Ishikawa (cell line): ENCODE results near the gene ZNF263.

Experiments
- CEBPB ChIP-seq: IDR thresholded peaks from 2 replicates; pipeline ENCODE4 v1.6.1; 2012
- CREB1 ChIP-seq: IDR thresholded peaks from 2 replicates; pipeline ENCODE4 v1.6.1; 2012; ENCODE audit warnings: low read depth
- EGR1 ChIP-seq: IDR thresholded peaks from 2 replicates; pipeline ENCODE4 v1.6.1; 2012
- EP300 ChIP-seq: IDR thresholded peaks from 2 replicates; pipeline ENCODE4 v1.6.1; 2012; ENCODE audit warnings: borderline replicate concordance
- FOXM1 ChIP-seq: IDR thresholded peaks from 2 replicates; pipeline ENCODE4 v1.6.1; 2012; ENCODE audit warnings: low read depth, borderline replicate concordance
- NFIC ChIP-seq: IDR thresholded peaks from 2 replicates; pipeline ENCODE4 v1.6.1; 2012
- RAD21 ChIP-seq: IDR thresholded peaks from 2 replicates; pipeline ENCODE4 v1.6.1; 2012; ENCODE audit warnings: low read depth
- TAF1 ChIP-seq: IDR thresholded peaks from 2 replicates; pipeline ENCODE4 v1.6.1; 2012; ENCODE audit warnings: low read depth, mild to moderate bottlenecking
- TCF12 ChIP-seq: IDR thresholded peaks from 2 replicates; pipeline ENCODE4 v1.6.1; 2012; ENCODE audit warnings: low read depth
- TEAD4 ChIP-seq: IDR thresholded peaks from 2 replicates; pipeline ENCODE4 v1.6.1; 2012
- YY1 ChIP-seq: IDR thresholded peaks from 2 replicates; pipeline ENCODE4 v1.6.1; 2012; ENCODE audit warnings: low read depth
- ZBTB7A ChIP-seq: IDR thresholded peaks from 2 replicates; pipeline ENCODE4 v1.6.1; 2012; ENCODE audit warnings: low read depth
- TF ChIP-seq, protein P1 (sequence below): IDR thresholded peaks from 2 replicates; pipeline ENCODE4 v1.6.1; 2012; ENCODE audit warnings: low read depth, mild to moderate bottlenecking
- TF ChIP-seq, protein P2 (sequence below): IDR thresholded peaks from 2 replicates; pipeline ENCODE4 v1.6.1; 2012
- TF ChIP-seq, protein P3 (sequence below): IDR thresholded peaks from 2 replicates; pipeline ENCODE4 v1.6.1; 2012

The ZNF263 gene

DNA sequence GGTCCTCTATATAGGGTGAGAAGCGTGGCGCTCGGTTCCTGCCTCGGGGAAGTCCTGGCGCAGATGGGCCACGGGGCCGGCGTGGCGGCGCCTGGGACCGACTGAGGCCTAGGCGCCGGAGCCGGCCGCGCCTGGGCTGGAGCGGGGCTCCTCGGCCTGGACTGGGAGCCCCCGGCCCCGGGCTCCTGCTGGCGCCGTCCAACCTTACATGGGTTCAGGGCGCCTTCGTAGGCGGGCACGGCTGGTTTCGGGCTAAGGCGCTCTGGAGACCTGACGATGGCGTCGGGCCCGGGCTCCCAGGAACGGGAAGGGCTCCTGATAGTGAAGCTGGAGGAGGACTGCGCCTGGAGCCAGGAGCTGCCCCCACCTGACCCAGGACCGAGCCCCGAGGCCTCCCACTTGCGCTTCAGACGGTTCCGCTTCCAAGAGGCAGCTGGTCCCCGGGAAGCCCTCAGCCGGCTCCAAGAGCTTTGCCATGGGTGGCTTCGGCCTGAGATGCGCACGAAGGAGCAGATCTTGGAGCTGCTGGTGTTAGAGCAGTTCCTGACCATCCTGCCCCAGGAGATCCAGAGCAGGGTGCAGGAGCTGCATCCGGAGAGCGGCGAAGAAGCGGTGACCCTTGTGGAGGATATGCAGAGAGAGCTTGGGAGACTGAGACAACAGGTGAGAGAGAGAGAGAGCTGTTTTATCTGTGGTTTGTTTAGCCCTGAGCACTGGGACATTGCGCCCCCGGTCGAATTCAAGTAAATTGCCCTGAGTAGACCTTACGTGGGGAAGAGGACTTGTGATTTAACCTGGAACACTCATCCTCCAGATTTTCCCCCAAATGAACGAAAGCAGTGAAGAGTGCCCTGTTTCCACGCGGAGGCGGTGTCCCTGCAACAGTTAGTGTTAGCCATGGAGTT lies 504 bp downstream of the ZNF263 start:
- TF ChIP-seq NFIC = no peak
- TF ChIP-seq ZBTB7A = no peak
- TF ChIP-seq EP300 = no peak
- TF ChIP-seq TAF1 = peak; percentile 50; the same call in 1 of the 2 replicates
- TF ChIP-seq RAD21 = no peak
- TF ChIP-seq, protein P1, sequence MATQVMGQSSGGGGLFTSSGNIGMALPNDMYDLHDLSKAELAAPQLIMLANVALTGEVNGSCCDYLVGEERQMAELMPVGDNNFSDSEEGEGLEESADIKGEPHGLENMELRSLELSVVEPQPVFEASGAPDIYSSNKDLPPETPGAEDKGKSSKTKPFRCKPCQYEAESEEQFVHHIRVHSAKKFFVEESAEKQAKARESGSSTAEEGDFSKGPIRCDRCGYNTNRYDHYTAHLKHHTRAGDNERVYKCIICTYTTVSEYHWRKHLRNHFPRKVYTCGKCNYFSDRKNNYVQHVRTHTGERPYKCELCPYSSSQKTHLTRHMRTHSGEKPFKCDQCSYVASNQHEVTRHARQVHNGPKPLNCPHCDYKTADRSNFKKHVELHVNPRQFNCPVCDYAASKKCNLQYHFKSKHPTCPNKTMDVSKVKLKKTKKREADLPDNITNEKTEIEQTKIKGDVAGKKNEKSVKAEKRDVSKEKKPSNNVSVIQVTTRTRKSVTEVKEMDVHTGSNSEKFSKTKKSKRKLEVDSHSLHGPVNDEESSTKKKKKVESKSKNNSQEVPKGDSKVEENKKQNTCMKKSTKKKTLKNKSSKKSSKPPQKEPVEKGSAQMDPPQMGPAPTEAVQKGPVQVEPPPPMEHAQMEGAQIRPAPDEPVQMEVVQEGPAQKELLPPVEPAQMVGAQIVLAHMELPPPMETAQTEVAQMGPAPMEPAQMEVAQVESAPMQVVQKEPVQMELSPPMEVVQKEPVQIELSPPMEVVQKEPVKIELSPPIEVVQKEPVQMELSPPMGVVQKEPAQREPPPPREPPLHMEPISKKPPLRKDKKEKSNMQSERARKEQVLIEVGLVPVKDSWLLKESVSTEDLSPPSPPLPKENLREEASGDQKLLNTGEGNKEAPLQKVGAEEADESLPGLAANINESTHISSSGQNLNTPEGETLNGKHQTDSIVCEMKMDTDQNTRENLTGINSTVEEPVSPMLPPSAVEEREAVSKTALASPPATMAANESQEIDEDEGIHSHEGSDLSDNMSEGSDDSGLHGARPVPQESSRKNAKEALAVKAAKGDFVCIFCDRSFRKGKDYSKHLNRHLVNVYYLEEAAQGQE = no peak

DNA sequence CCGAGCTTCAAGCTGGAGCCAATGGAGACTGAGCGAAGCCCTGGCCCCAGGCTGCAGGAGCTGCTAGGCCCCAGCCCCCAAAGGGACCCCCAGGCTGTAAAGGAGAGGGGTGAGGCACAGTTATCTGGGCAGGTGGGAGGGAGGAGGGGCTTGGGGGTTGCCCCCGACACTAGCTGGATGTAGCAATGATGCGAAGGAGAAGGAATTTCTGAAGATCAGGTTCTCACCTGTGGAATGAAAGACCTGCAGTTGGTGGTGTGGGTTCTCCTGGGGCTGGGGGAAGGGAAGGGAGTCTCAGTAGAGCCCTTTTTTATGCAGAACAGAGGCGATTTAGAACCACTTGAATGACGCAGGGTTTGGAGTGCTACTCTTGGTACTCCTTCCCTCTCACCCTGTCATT lies 1.8 kb downstream of the ZNF263 start:
- TF ChIP-seq TCF12 = no peak

DNA sequence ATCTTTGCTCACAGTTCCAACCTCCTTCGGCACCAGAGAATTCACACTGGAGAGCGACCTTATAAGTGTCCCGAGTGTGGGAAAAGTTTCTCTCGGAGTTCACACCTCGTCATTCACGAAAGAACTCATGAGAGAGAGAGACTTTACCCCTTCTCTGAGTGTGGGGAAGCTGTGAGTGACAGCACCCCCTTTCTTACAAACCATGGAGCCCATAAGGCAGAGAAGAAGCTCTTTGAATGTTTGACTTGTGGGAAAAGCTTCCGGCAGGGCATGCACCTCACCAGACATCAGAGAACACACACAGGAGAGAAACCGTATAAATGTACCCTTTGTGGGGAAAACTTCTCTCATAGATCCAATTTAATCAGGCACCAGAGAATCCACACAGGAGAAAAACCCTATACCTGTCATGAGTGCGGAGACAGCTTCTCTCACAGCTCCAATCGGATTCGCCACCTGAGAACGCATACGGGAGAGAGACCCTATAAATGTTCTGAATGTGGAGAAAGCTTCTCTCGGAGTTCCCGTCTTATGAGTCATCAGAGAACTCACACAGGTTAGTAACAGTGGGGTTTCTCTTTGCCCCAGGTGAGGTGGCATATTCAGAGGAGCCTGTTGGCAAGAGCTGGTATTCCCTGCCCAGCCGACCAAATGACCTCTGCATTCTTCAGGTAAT lies 6.8 kb downstream of the ZNF263 start:
- no peak for TF ChIP-seq RAD21
- no peak for TF ChIP-seq CEBPB
- TF ChIP-seq TAF1 = no peak
- TF ChIP-seq TEAD4 = no peak
- no peak for TF ChIP-seq EP300
- no peak for TF ChIP-seq FOXM1
- TF ChIP-seq NFIC = no peak
- TF ChIP-seq YY1 = no peak

DNA sequence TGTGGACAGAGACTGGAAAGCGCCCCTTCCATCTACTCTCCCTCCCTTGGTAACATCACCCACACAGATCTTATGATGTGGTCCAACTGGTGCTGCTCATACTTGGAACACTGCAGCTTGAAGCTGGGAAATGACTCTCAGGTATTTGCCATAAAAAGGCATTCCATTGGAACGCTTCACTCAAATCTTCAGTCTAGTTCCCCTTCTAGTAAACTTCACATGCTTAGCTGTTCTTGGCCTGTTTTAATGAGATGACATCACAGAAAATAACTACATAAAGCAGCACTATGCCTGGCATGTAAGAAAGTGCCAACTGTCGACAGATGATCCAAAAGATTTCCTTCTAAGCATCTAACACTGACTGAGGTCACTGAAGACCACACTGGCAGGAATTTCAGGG lies 9.3 kb downstream of the ZNF263 start:
- TF ChIP-seq NFIC (no peak), TEAD4 (no peak), TCF12 (no peak), TAF1 (no peak), FOXM1 (no peak), CEBPB (no peak), CREB1 (no peak), EP300 (no peak), RAD21 (no peak), YY1 (no peak), ZBTB7A (no peak), EGR1 (no peak)
- TF ChIP-seq, protein P1 = no peak
- TF ChIP-seq, protein P2, sequence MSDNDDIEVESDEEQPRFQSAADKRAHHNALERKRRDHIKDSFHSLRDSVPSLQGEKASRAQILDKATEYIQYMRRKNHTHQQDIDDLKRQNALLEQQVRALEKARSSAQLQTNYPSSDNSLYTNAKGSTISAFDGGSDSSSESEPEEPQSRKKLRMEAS = no peak
- TF ChIP-seq, protein P3, sequence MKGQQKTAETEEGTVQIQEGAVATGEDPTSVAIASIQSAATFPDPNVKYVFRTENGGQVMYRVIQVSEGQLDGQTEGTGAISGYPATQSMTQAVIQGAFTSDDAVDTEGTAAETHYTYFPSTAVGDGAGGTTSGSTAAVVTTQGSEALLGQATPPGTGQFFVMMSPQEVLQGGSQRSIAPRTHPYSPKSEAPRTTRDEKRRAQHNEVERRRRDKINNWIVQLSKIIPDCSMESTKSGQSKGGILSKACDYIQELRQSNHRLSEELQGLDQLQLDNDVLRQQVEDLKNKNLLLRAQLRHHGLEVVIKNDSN = no peak

DNA sequence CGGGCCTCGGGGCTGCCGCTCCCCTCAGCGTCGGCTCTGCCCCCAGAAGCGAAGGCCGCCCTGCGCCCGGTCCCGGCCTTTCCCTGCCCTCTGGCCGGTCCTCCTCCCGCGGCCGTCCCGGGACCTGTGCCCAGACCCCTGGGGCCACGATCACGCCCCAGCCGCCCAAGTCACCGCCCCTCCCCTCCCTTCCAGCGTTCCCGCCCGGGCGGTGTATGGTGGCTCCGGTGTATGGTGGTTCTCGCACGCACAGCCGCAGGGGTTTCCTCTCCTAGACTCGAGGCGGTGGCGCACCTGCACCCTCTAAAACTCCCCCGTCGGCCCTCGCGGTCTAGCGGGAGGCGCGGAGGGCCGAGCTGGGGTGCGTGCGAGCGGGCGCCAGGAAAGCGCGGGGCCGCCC lies 11.9 kb downstream of the ZNF263 start:
- no peak for TF ChIP-seq ZBTB7A
- TF ChIP-seq EGR1 = no peak
- TF ChIP-seq FOXM1 = no peak
- TF ChIP-seq TAF1 = no peak
- TF ChIP-seq, protein P1 = no peak
- TF ChIP-seq YY1 = no peak
- no peak for TF ChIP-seq CREB1
- no peak for TF ChIP-seq TEAD4
- TF ChIP-seq, protein P3 = no peak
- no peak for TF ChIP-seq TCF12
- TF ChIP-seq, protein P2 = no peak
- no peak for TF ChIP-seq RAD21
- TF ChIP-seq NFIC = no peak
- TF ChIP-seq EP300 = no peak
